PC-3 (cell line): ENCODE results near the gene EPHB3.

Source experiments
- EZH2phosphoT487 ChIP-seq: fragments of 300-600 bp; sonication (generic); IDR thresholded peaks from 2 replicates; pipeline ENCODE4 v1.6.1; 2018; ENCODE audit warnings: mild to moderate bottlenecking, antibody characterized with exemption, low read length, borderline replicate concordance
- TF ChIP-seq, protein P1 (sequence below): fragments of 300-600 bp; sonication (generic); conservative IDR thresholded peaks from 2 replicates; pipeline ENCODE4 v1.5.1; 2017; ENCODE audit warnings: antibody characterized with exemption, low read depth, mild to moderate bottlenecking, low read length

DNA sequence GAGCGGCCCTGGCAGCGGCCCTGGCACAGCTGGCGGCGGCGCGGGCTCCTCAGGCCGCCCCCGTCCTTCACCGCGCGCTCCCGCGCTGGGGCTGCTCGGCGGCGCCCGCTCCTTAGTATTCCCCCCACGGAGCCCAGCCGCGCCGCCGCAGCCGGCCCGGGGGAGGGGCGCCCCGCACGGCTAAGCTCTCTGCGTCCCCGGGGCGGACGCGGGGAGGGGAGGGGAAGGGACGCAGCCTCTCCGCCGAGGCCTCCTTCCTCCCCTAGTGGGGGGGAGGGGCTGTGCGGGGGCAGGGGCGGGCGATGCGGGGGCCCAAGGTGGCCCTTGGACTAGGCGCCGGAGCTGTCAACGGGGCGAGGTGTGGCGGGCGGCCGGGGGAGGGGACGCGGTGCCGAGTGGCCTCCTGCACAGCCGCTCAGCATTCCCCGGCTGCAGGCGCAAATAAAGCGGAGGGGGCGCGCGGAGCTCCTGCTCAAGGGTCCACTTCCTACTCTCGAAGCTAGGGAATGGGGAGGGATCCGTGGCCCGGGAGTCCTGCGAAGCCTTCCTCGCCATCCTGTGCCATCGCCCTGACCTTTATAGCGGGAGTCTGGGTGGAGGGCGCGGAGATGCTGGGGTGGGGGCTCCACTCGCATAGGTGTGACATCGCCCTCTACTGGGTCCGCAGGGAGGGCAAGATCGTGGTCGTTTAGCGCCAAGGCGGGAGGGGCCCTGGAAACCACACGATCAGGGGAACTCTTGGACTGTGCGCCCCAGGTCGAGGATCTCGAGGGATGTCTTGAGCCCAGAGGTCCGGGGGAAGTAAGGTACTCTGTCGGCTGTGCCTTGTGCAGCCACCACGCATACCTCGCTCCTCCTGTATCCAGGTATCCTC lies 22.2 kb downstream of the EPHB3 start:
- TF ChIP-seq, protein P1, sequence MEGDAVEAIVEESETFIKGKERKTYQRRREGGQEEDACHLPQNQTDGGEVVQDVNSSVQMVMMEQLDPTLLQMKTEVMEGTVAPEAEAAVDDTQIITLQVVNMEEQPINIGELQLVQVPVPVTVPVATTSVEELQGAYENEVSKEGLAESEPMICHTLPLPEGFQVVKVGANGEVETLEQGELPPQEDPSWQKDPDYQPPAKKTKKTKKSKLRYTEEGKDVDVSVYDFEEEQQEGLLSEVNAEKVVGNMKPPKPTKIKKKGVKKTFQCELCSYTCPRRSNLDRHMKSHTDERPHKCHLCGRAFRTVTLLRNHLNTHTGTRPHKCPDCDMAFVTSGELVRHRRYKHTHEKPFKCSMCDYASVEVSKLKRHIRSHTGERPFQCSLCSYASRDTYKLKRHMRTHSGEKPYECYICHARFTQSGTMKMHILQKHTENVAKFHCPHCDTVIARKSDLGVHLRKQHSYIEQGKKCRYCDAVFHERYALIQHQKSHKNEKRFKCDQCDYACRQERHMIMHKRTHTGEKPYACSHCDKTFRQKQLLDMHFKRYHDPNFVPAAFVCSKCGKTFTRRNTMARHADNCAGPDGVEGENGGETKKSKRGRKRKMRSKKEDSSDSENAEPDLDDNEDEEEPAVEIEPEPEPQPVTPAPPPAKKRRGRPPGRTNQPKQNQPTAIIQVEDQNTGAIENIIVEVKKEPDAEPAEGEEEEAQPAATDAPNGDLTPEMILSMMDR = 0 out of 2 replicates have a peak, but pooled peaks have one; percentile 25
- TF ChIP-seq EZH2phosphoT487 = no peak
